COR-L47 (cell line): Measurements from ENCODE around the gene LYPD6B.

ENCODE experiments used
- DNase-seq: peaks from one replicate; lab custom pipeline; 2025; lab: John Stamatoyannopoulos, UW

Gene LYPD6B

GRCh38 chr2:149041482-149041881 is 3.0 kb downstream of the LYPD6B start:
- no peak for DNase-seq

GRCh38 chr2:149042881-149043280 is 4.4 kb downstream of the LYPD6B start:
- no peak for DNase-seq

GRCh38 chr2:149044500-149044899 is 6.0 kb downstream of the LYPD6B start:
- DNase-seq, result no peak

- no peak for DNase-seq
Measured at GRCh38 chr2:149047118-149047517, 8.6 kb downstream of the LYPD6B start.

- no peak for DNase-seq
Measured at GRCh38 chr2:149049142-149049541, 10.6 kb downstream of the LYPD6B start.

GRCh38 chr2:149050188-149050587 is 11.7 kb downstream of the LYPD6B start:
- no peak for DNase-seq

GRCh38 chr2:149055751-149056150 is 17.3 kb downstream of the LYPD6B start:
- DNase-seq, result no peak

- no peak for DNase-seq
Measured at GRCh38 chr2:149056541-149057255, 18.2 kb downstream of the LYPD6B start.

GRCh38 chr2:149057401-149057800 is 18.9 kb downstream of the LYPD6B start:
- DNase-seq, result no peak

- no peak for DNase-seq
Measured at GRCh38 chr2:149058936-149059335, 20.4 kb downstream of the LYPD6B start.

GRCh38 chr2:149059822-149060221 is 21.3 kb downstream of the LYPD6B start:
- DNase-seq, result no peak

GRCh38 chr2:149061133-149061745 is 22.7 kb downstream of the LYPD6B start:
- no peak for DNase-seq

GRCh38 chr2:149062531-149062930 is 24.0 kb downstream of the LYPD6B start:
- no peak for DNase-seq

GRCh38 chr2:149063177-149063576 is 24.7 kb downstream of the LYPD6B start:
- no peak for DNase-seq

GRCh38 chr2:149064365-149064841 is 25.9 kb downstream of the LYPD6B start:
- no peak for DNase-seq

- DNase-seq, result no peak
Measured at GRCh38 chr2:149064856-149065630, 26.5 kb downstream of the LYPD6B start.

- DNase-seq, result no peak
Measured at GRCh38 chr2:149068225-149068995, 29.9 kb downstream of the LYPD6B start.

- no peak for DNase-seq
Measured at GRCh38 chr2:149068996-149069888, 30.7 kb downstream of the LYPD6B start.

- no peak for DNase-seq
Measured at GRCh38 chr2:149070681-149071320, 32.3 kb downstream of the LYPD6B start.

GRCh38 chr2:149075105-149075504 is 36.6 kb downstream of the LYPD6B start:
- no peak for DNase-seq

- no peak for DNase-seq
Measured at GRCh38 chr2:149075853-149076252, 37.4 kb downstream of the LYPD6B start.
